Pancreas (tissue), 10 donors: ENCODE results near the gene POLR2H. TPM values are rescaled to one million over a fixed set of nuclear protein-coding genes. Genes with fewer than 3 reads are reported as not detected.

Source experiments
- ATAC-seq, 4 donors: fragments of 200-7000 bp; cut with Tn5 transposase; one replicate each; pipeline versions ENCODE4 v1.8.0 to v1.9.1; 2020; ENCODE audit warnings: mild to moderate bottlenecking in 4 of 4, moderate library complexity in 4 of 4
- DNase-seq, 6 donors: peaks; one replicate each; pipeline ENCODE4 v3.0.0-alpha.2; 2020
- FAIRE-seq: peaks from 2 replicates; lab custom pipeline; 2012; peaks lifted over from hg19 to GRCh38; lab: Jason Lieb, UNC
- H3K27ac ChIP-seq, 4 donors: fragments of 200-600 bp; sonication (generic); 1 replicate in 3 of 4; 2 replicates in 1 of 4; pipeline versions ENCODE4 v1.5.0 to v1.8.0; 2020
- H3K27me3 ChIP-seq, 4 donors: fragments of 200-600 bp; one replicate each; pipeline ENCODE4 v1.8.0; 2021
- H3K36me3 ChIP-seq, 3 donors: fragments of 200-600 bp; sonication (generic) in 1 of 3; one replicate each; pipeline versions ENCODE4 v1.5.0 to v1.8.0; 2020 to 2021
- H3K4me1 ChIP-seq, 3 donors: fragments of 200-600 bp; one replicate each; pipeline ENCODE4 v1.8.0; 2021
- H3K4me3 ChIP-seq, 4 donors: fragments of 200-600 bp; sonication (generic) in 2 of 4; one replicate each; pipeline versions ENCODE4 v1.5.0 to v1.8.0; 2020 to 2021
- H3K9me3 ChIP-seq, 4 donors: fragments of 200-600 bp; one replicate each; pipeline ENCODE4 v1.8.0; 2021
- whole genome bisulfite sequencing, 2 donors: extraction: QIAGEN DNeasy Blood & Tissue Kit; methylation state at CpG; one replicate each; pipeline ENCODE4 v1.1.7; 2013; 5-methylcytosine and 5-hydroxymethylcytosine counted together
- intact Hi-C, 3 donors: fragments of 100-400 bp; cut with DNase I; formaldehyde crosslinking; loops; one replicate each; pipeline versions ENCODE4 v1.11.1 to v1.14.2; 2022
- polyA plus RNA-seq, 2 donors: library from polyadenylated mRNA; stranded (reverse); fragments of 200-250 nt; gene quantifications; one replicate each; pipeline ENCODE4 v1.2.3, GENCODE V29; 2013
- total RNA-seq, 6 donors: library from RNA; stranded (reverse); fragmentation: NEBNext Ultra II Directional in 4 of 6; extraction: Animal tissue kit (Norgen Biotek cat#: 25700) in 4 of 6; gene quantifications; one replicate each; pipeline versions ENCODE4 v1.2.1 to v1.2.4, GENCODE V29; 2021 to 2023
- TF ChIP-seq, protein P1 (sequence below), 4 donors: fragments of 200-600 bp; sonication (generic) in 3 of 4; IDR thresholded peaks; one replicate each; pipeline versions ENCODE4 v1.5.0 to v1.8.0; 2021; ENCODE audit warnings: antibody characterized with exemption in 4 of 4
- donor health status: healthy with polysubstance abuse.
- donor health status: DM: no; HTN: no; CAD: no; lungs with moderate emphysema.
- donor health status: DM: no; HTN: no; CAD: no.
- donor health status: control.
- donor health status: control.
- donor health status: Bipolar disorder and iron deficiency.
- donor health status: DM: yes; HTN: yes; CAD: no.
- donor health status: DM: no; HTN: no; CAD: no.
- donor health status: DM: no; HTN: no; CAD: no.
- donor health status: DM: yes; HTN: yes; CAD: no.

POLR2H gene
- total and polyA plus RNA-seq, 8 donors: 19.7 to 116 (median 28.8) TPM

DNA sequence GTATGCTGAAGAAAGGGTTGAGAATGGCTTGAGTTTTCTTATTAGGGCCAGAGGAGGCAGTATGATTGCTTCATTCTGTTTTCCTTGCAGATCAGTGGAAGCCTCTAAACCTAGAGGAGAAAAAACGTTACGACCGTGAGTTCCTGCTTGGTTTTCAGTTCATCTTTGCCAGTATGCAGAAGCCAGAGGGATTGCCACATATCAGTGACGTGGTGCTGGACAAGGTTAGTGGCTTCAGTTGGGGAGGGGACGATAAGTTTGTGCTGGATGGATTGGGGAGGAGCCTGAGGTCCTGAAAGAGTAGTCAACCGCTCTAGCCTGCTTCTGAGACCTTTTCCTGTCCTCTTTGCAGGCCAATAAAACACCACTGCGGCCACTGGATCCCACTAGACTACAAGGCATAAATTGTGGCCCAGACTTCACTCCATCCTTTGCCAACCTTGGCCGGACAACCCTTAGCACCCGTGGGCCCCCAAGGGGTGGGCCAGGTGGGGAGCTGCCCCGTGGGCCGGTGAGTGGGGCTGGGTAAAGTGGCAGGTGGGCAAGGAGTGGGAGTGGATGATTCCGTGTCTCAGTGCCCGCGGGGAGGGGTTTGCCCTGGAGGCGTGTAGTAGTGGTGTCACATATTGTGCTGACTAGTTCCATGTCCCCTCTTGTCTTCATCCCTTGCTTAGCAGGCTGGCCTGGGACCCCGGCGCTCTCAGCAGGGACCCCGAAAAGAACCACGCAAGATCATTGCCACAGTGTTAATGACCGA is 38.6 kb upstream of the POLR2H start:
- intact Hi-C loops: no loop called here
- 79 to 81% methylated on average over 20 of the region's 20 CpGs for WGBS, 2 donors
- DNase-seq (peak in 1 of 6 donors; percentile 26), FAIRE-seq (no peak), ATAC-seq (no peak)
- TF ChIP-seq, protein P1, sequence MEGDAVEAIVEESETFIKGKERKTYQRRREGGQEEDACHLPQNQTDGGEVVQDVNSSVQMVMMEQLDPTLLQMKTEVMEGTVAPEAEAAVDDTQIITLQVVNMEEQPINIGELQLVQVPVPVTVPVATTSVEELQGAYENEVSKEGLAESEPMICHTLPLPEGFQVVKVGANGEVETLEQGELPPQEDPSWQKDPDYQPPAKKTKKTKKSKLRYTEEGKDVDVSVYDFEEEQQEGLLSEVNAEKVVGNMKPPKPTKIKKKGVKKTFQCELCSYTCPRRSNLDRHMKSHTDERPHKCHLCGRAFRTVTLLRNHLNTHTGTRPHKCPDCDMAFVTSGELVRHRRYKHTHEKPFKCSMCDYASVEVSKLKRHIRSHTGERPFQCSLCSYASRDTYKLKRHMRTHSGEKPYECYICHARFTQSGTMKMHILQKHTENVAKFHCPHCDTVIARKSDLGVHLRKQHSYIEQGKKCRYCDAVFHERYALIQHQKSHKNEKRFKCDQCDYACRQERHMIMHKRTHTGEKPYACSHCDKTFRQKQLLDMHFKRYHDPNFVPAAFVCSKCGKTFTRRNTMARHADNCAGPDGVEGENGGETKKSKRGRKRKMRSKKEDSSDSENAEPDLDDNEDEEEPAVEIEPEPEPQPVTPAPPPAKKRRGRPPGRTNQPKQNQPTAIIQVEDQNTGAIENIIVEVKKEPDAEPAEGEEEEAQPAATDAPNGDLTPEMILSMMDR (IDR thresholded peaks at IDR 0.05): no peak
- peaks cover 18 to 22% (median 22%) of the 10 kb centered on the region in 3 donors for H3K4me1 ChIP-seq
- no peaks in the 10 kb centered on the region for H3K27me3 ChIP-seq
- peaks cover 26 to 75% (median 73%) of the 10 kb centered on the region in 3 donors for H3K36me3 ChIP-seq
- H3K27ac ChIP-seq: no peak overlapping the region
- no peaks in the 10 kb centered on the region for H3K9me3 ChIP-seq
- no peak overlapping the region for H3K4me3 ChIP-seq

DNA sequence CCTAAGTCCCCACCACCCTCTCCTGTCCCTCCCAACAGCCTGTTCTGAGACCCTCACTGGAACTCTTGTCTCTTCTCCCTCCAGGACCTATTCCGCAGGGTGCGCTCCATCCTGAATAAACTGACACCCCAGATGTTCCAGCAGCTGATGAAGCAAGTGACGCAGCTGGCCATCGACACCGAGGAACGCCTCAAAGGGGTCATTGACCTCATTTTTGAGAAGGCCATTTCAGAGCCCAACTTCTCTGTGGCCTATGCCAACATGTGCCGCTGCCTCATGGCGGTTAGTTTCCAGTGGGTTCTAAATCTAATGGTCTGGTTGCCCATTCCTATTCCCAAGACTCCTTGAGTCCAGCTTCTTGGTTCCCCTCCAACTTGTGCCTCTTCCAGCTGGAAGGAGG is 37.8 kb upstream of the POLR2H start:
- no peaks in the 10 kb centered on the region for H3K27me3 ChIP-seq
- no peaks in the 10 kb centered on the region for H3K9me3 ChIP-seq
- intact Hi-C loops: no loop called here
- 84 to 85% methylated on average over 8 of the region's 8 CpGs for WGBS, 2 donors
- no peak overlapping the region for H3K4me3 ChIP-seq
- peaks cover 10 to 15% (median 14%) of the 10 kb centered on the region in 3 donors for H3K4me1 ChIP-seq
- H3K36me3 ChIP-seq: peaks cover 26 to 83% (median 79%) of the 10 kb centered on the region in 3 donors
- FAIRE-seq (no peak), DNase-seq (peak in 1 of 6 donors; percentile 10), ATAC-seq (no peak)
- TF ChIP-seq, protein P1 (IDR thresholded peaks at IDR 0.05): no peak
- no peak overlapping the region for H3K27ac ChIP-seq

DNA sequence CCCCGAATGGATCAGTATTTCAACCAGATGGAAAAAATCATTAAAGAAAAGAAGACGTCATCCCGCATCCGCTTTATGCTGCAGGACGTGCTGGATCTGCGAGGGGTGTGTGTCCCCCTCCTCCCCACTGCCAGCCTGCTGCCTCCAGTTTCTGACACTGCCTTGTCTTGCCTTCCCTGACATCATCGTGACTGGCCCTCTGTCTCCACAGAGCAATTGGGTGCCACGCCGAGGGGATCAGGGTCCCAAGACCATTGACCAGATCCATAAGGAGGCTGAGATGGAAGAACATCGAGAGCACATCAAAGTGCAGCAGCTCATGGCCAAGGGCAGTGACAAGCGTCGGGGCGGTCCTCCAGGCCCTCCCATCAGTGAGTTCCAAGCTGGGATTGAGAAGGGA is 36.2 kb upstream of the POLR2H start:
- 85 to 89% methylated on average over 13 of the region's 13 CpGs for WGBS, 2 donors
- Histone ChIP-seq H3K9me3 (no peaks in the 10 kb centered on the region), H3K27me3 (no peaks in the 10 kb centered on the region), H3K27ac (no peak overlapping the region), H3K4me3 (no peak overlapping the region), H3K36me3 (peaks cover 34 to 95% (median 91%) of the 10 kb centered on the region in 3 donors), H3K4me1 (peaks cover 5 to 8% (median 6%) of the 10 kb centered on the region in 3 donors)
- TF ChIP-seq, protein P1 (IDR thresholded peaks at IDR 0.05): no peak
- FAIRE-seq (no peak), ATAC-seq (no peak), DNase-seq (no peak)
- intact Hi-C loops: no loop called here

DNA sequence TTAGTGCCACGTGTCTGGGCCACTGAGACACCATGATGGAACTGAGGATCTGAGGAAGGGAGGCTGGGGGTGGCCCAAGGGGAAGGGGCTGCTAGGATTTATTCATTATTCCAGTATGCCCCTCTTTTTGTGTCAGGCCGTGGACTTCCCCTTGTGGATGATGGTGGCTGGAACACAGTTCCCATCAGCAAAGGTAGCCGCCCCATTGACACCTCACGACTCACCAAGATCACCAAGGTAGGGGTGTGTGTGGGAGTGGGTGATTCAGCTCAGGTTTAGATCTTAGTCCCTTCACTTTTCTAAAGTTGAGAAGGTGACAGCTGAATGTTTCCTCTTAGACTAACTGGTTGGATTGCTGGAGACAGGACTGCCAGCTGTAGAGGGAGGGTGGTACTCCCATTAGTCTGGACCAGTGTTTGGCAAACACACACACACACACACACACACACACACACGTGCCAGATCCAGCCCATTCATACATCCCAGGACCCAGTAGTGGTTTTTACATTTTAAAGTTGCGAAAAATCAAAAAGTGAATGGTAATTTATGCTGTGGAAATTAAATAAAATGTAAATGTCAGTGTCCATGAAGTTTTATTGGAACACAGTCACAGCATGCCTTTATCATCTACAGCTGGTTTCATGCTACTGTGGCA is 35.7 kb upstream of the POLR2H start:
- no peak for DNase-seq
- TF ChIP-seq, protein P1 (IDR thresholded peaks at IDR 0.05): no peak
- Histone ChIP-seq H3K9me3 (no peaks in the 10 kb centered on the region), H3K4me3 (no peak overlapping the region), H3K4me1 (peaks cover 0 to 2% (median under 1%) of the 10 kb centered on the region in 3 donors), H3K27me3 (no peaks in the 10 kb centered on the region), H3K27ac (no peak overlapping the region), H3K36me3 (peaks cover 40 to 95% (median 88%) of the 10 kb centered on the region in 3 donors)
- WGBS, 2 donors: 67 to 77% methylated on average over 6 of the region's 6 CpGs
- no peak for FAIRE-seq
- intact Hi-C loops: no loop called here
- no peak for ATAC-seq
